GM10248 (cell line): Measurements from ENCODE around the gene PTPN13.

Source experiments
- CTCF ChIA-PET: fragments of 300-600 bp; sonication (Branson Sonifier 250); formaldehyde crosslinking; extraction: SDS; loops from one replicate; lab custom pipeline; 2021; ENCODE audit warnings: antibody characterized with exemption; lab: Yijun Ruan, JAX
- POLR2A ChIA-PET: fragments of 350-650 bp; sonication (Branson Sonifier 250); formaldehyde crosslinking; extraction: SDS; loops from one replicate; lab custom pipeline; 2020; ENCODE audit warnings: antibody characterized with exemption; lab: Yijun Ruan, JAX
- DNase-seq: peaks from one replicate; pipeline ENCODE4 v3.0.0; 2012; ENCODE audit errors: extremely low spot score
- CTCF ChIP-seq: IDR thresholded peaks from 2 replicates; pipeline ENCODE4 v1.5.1; 2012; ENCODE audit warnings: mild to moderate bottlenecking, low read depth; ENCODE audit errors: extremely low read depth, missing control alignments, control extremely low read depth

Gene PTPN13, protein sequence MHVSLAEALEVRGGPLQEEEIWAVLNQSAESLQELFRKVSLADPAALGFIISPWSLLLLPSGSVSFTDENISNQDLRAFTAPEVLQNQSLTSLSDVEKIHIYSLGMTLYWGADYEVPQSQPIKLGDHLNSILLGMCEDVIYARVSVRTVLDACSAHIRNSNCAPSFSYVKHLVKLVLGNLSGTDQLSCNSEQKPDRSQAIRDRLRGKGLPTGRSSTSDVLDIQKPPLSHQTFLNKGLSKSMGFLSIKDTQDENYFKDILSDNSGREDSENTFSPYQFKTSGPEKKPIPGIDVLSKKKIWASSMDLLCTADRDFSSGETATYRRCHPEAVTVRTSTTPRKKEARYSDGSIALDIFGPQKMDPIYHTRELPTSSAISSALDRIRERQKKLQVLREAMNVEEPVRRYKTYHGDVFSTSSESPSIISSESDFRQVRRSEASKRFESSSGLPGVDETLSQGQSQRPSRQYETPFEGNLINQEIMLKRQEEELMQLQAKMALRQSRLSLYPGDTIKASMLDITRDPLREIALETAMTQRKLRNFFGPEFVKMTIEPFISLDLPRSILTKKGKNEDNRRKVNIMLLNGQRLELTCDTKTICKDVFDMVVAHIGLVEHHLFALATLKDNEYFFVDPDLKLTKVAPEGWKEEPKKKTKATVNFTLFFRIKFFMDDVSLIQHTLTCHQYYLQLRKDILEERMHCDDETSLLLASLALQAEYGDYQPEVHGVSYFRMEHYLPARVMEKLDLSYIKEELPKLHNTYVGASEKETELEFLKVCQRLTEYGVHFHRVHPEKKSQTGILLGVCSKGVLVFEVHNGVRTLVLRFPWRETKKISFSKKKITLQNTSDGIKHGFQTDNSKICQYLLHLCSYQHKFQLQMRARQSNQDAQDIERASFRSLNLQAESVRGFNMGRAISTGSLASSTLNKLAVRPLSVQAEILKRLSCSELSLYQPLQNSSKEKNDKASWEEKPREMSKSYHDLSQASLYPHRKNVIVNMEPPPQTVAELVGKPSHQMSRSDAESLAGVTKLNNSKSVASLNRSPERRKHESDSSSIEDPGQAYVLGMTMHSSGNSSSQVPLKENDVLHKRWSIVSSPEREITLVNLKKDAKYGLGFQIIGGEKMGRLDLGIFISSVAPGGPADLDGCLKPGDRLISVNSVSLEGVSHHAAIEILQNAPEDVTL (N-terminal part only)

GRCh38 chr4:86593688-86594558 lies at the start of gene PTPN13:
PTPN13 (plus strand) TSS chr4:86594315; CDS start chr4:86635257, 40,942 bp downstream.
- POLR2A ChIA-PET = interaction anchor here (0.5 to 1.1 kb wide), 2 partner anchors 342 to 559 kb away, joined by 3 read pairs; no protein-coding TSS in a partner anchor
- DNase-seq = peak; percentile 93

DNA sequence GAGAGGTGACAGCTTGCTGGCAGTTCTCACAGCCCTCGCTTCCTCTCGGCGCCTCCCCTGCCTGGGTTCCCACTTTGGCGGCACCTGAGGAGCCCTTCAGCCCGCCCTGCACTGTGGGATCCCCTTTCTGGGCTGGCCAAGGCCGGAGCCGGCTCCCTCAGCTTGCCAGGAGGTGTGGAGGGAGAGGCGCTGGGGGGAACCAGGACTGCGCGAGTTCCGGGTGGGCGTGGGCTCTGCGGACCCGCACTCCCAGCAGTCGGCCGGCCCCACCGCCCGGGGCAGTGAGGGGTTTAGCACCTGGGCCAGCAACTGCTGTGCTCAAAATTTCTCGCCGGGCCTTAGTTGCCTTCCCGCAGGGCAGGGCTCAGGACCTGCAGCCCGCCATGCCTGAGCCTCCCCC lies 47.0 kb upstream of the PTPN13 start:
- POLR2A ChIA-PET = no interaction called here
- CTCF ChIA-PET = interaction anchor here (1.2 kb wide), 1 partner anchor 52 kb away, joined by 3 read pairs; no protein-coding TSS in a partner anchor
- TF ChIP-seq CTCF = no peak
- no peak for DNase-seq

More at GRCh38 chr4:86593688-86594558, at the start of gene PTPN13:
- CTCF ChIA-PET = interaction anchor here (0.9 to 5.8 kb wide), 11 partner anchors 10 to 128 kb away, joined by 3 to 45 read pairs (median 3); no protein-coding TSS in a partner anchor
- TF ChIP-seq CTCF = no peak

GRCh38 chr4:86549163-86549788 lies 44.8 kb upstream of the PTPN13 start:
- no peak for DNase-seq
- no peak for TF ChIP-seq CTCF
- CTCF ChIA-PET = interaction anchor here (1.3 kb wide), 1 partner anchor 15 kb away, joined by 4 read pairs; no protein-coding TSS in a partner anchor
- POLR2A ChIA-PET = no interaction called here

GRCh38 chr4:86551387-86551786 lies 42.7 kb upstream of the PTPN13 start:
- POLR2A ChIA-PET = no interaction called here
- no peak for TF ChIP-seq CTCF
- CTCF ChIA-PET = interaction anchor here (1.4 to 1.5 kb wide), 2 partner anchors 15 to 65 kb away, joined by 3 to 4 read pairs; no protein-coding TSS in a partner anchor
- no peak for DNase-seq

GRCh38 chr4:86554646-86555045 lies 39.5 kb upstream of the PTPN13 start:
- ChIA-PET POLR2A (no interaction called here), CTCF (no interaction called here)
- TF ChIP-seq CTCF = no peak
- DNase-seq = no peak
